Prostate gland (tissue), 2 donors: ENCODE measurements around the gene GLE1. TPM values are rescaled to one million over a fixed set of nuclear protein-coding genes. Genes with fewer than 3 reads are reported as not detected.

Experiments
- DNase-seq: peaks from one replicate; pipeline ENCODE4 v3.0.0-alpha.2; 2019; ENCODE audit warnings: low spot score
- H3K27ac ChIP-seq, 2 donors: fragments of 200-600 bp; sonication (generic); 2 replicates each; pipeline ENCODE4 v1.5.1; 2017 to 2019
- H3K27me3 ChIP-seq: fragments of 200-600 bp; sonication (generic); replicated peaks from 2 replicates; pipeline ENCODE4 v1.5.1; 2019; ENCODE audit not compliant: insufficient read depth
- H3K36me3 ChIP-seq, 2 donors: fragments of 200-600 bp; sonication (generic); 1 replicate in 1 of 2; 2 replicates in 1 of 2; pipeline versions ENCODE4 v1.5.1 to v1.8.1; 2017 to 2019
- H3K4me1 ChIP-seq: fragments of 200-600 bp; sonication (generic); replicated peaks from 2 replicates; pipeline ENCODE4 v1.5.1; 2019
- H3K4me3 ChIP-seq, 2 donors: fragments of 200-600 bp; sonication (generic); 2 replicates each; pipeline ENCODE4 v1.5.1; 2017 to 2019
- H3K9me3 ChIP-seq: fragments of 200-600 bp; sonication (generic); 2 replicates; pipeline ENCODE4 v1.5.1; 2017
- POLR2A ChIP-seq: fragments of 450-650 bp; IDR thresholded peaks from one replicate; pipeline ENCODE4 v1.6.1; 2016; ENCODE audit warnings: antibody characterized with exemption, mild to moderate bottlenecking
- POLR2AphosphoS5 ChIP-seq: sonication (generic); formaldehyde crosslinking; IDR thresholded peaks from one replicate; pipeline ENCODE4 v1.6.1; 2017; ENCODE audit warnings: antibody characterized with exemption
- WGBS: methylation state at CpG from one replicate; pipeline ENCODE4 v1.1.5; 2018; 5-methylcytosine and 5-hydroxymethylcytosine counted together
- intact Hi-C: fragments of 100-400 bp; cut with DNase I; formaldehyde crosslinking; loops from one replicate; pipeline ENCODE4 v1.14.2; 2022
- total RNA-seq, 2 donors: library from RNA; depleted of rRNA; stranded (reverse); fragments of >200 nt; gene quantifications; one replicate each; pipeline ENCODE4 v1.1.0, GENCODE V29; 2016
- TF ChIP-seq, protein P1 (sequence below), 4 experiments: fragments of 200-600 bp in 2 of 4; fragments of 450-650 bp in 2 of 4; sonication (generic) in 2 of 4; IDR thresholded peaks; 1 replicate in 3 of 4; 2 replicates in 1 of 4; pipeline ENCODE4 v1.5.1; 2016 to 2019; ENCODE audit warnings: antibody characterized with exemption in 4 of 4, mild to moderate bottlenecking in 2 of 4, moderate library complexity in 2 of 4

Gene GLE1
- total RNA-seq, 2 donors from 2014 or later, result 31.5 to 34.2 TPM

- no peak overlapping the region for H3K27ac ChIP-seq
- intact Hi-C loops, result no loop called here
- H3K36me3 ChIP-seq, result peaks cover 2 to 5% of the 10 kb centered on the region in 2 donors
These were observed 18.8 kb downstream of the GLE1 start for GRCh38 chr9:128523199-128523925.

GRCh38 chr9:128526720-128527119, 22.2 kb downstream of the GLE1 start:
- no peaks in the 10 kb centered on the region for H3K27me3 ChIP-seq
- no peak for DNase-seq
- TF ChIP-seq, protein P1, sequence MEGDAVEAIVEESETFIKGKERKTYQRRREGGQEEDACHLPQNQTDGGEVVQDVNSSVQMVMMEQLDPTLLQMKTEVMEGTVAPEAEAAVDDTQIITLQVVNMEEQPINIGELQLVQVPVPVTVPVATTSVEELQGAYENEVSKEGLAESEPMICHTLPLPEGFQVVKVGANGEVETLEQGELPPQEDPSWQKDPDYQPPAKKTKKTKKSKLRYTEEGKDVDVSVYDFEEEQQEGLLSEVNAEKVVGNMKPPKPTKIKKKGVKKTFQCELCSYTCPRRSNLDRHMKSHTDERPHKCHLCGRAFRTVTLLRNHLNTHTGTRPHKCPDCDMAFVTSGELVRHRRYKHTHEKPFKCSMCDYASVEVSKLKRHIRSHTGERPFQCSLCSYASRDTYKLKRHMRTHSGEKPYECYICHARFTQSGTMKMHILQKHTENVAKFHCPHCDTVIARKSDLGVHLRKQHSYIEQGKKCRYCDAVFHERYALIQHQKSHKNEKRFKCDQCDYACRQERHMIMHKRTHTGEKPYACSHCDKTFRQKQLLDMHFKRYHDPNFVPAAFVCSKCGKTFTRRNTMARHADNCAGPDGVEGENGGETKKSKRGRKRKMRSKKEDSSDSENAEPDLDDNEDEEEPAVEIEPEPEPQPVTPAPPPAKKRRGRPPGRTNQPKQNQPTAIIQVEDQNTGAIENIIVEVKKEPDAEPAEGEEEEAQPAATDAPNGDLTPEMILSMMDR (IDR thresholded peaks at IDR 0.05), result no peak
- TF ChIP-seq POLR2A (no peak), POLR2AphosphoS5 (no peak)
- no peaks in the 10 kb centered on the region for H3K4me1 ChIP-seq
- WGBS, result 89% methylated on average over 2 of the region's 2 CpGs
- no peak overlapping the region for H3K27ac ChIP-seq
- intact Hi-C loops, result no loop called here
- no peak overlapping the region for H3K4me3 ChIP-seq
- H3K9me3 ChIP-seq, result no peaks in the 10 kb centered on the region
- H3K36me3 ChIP-seq, result peaks cover 2 to 5% of the 10 kb centered on the region in 2 donors

More at GRCh38 chr9:128523199-128523925, 18.8 kb downstream of the GLE1 start:
- Histone ChIP-seq H3K4me1 (no peaks in the 10 kb centered on the region), H3K9me3 (no peaks in the 10 kb centered on the region), H3K27me3 (no peaks in the 10 kb centered on the region), H3K4me3 (no peak overlapping the region)
- TF ChIP-seq, protein P1 (IDR thresholded peaks at IDR 0.05), result no peak
- TF ChIP-seq POLR2AphosphoS5 (no peak), POLR2A (no peak)
- no peak for DNase-seq
- 49% methylated on average over 13 of the region's 13 CpGs for WGBS

- H3K4me3 ChIP-seq, result no peak overlapping the region
- intact Hi-C loops, result no loop called here
- DNase-seq, result no peak
- no peak for TF ChIP-seq POLR2A
- TF ChIP-seq, protein P1 (IDR thresholded peaks at IDR 0.05), result no peak
- TF ChIP-seq POLR2AphosphoS5, result no peak
- 75% methylated on average over 15 of the region's 15 CpGs for WGBS
- no peaks in the 10 kb centered on the region for H3K4me1 ChIP-seq
- H3K27me3 ChIP-seq, result no peaks in the 10 kb centered on the region
- no peaks in the 10 kb centered on the region for H3K9me3 ChIP-seq
- H3K27ac ChIP-seq, result no peak overlapping the region
- H3K36me3 ChIP-seq, result peaks cover 2 to 5% of the 10 kb centered on the region in 2 donors
These were observed 24.1 kb downstream of the GLE1 start for GRCh38 chr9:128528445-128529160.

DNA sequence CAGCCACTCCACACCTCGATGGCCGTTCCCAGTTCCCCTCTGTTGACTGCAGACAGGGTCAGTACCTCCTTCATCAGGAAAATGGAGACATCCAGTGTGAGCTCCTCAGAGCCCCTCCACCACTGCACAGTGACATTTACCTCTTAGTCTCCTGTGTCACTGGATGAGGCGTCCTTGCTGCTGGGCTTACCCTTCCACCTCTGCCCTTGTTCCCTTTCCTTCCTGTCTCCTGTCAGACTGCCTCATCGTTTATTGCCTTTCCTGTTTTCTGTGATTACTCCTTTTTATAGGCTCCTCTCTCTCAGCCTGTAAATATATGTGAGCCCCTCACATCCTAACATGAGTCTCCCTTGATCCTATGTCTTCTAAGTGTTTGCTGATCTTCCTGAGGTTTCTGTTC, 24.7 kb downstream of the GLE1 start:
- TF ChIP-seq, protein P1 (IDR thresholded peaks at IDR 0.05), result no peak
- TF ChIP-seq POLR2AphosphoS5 (no peak), POLR2A (no peak)
- WGBS, result 59% methylated on average over 4 of the region's 4 CpGs

More for the DNA sequence above, 24.7 kb downstream of the GLE1 start:
- Histone ChIP-seq H3K4me1 (no peaks in the 10 kb centered on the region), H3K27ac (no peak overlapping the region), H3K36me3 (peaks cover 2 to 5% of the 10 kb centered on the region in 2 donors), H3K9me3 (no peaks in the 10 kb centered on the region), H3K27me3 (no peaks in the 10 kb centered on the region), H3K4me3 (no peak overlapping the region)
- intact Hi-C loops, result no loop called here
- DNase-seq, result no peak
